ENCODE measurements around the gene FRYL. TPM values are rescaled to one million over a fixed set of nuclear protein-coding genes. Genes with fewer than 3 reads are reported as not detected.

Gene FRYL
- total RNA-seq, 1 experiment from 2014 or later, result 47.7 TPM

GRCh38 chr4:48564151-48564550 lies 215.9 kb downstream of the FRYL start:
- H3K36me3 ChIP-seq (ENCODE audit: control insufficient read depth in 1 of 2, insufficient read depth in 2 of 2, low read length in 2 of 2), result peaks cover 0 to 16% of the 10 kb centered on the region in 2 experiments; a peak in 2 of 4 replicates
- intact Hi-C loops (cut with micrococcal nuclease), result no loop called here

More at GRCh38 chr4:48564151-48564550, 215.9 kb downstream of the FRYL start:
- no peaks in the 10 kb centered on the region for H3K9me2 ChIP-seq (ENCODE audit: insufficient read depth)
- no peak overlapping the region for H2AFZ ChIP-seq (ENCODE audit: low read depth, low read length, poor library complexity, severe bottlenecking)
- ChIA-PET POLR2A (no interaction called here), RAD21 (ENCODE audit: low non-redundant PET in 1 of 2, low total read pairs in 2 of 2, uncharacterized antibody in 2 of 2, unreplicated experiment in 2 of 2) (no interaction called here), CTCF (no interaction called here)
- DNase-seq (ENCODE audit: low read depth, low spot score), result no peak
- H3K27me3 ChIP-seq (ENCODE audit: insufficient read depth, low read length), result no peaks in the 10 kb centered on the region
- no peak overlapping the region for H3K4me3 ChIP-seq (replicated peaks in 1 of 2; ENCODE audit: low read depth in 1 of 2, low read length in 2 of 2)
- H3K4me2 ChIP-seq (ENCODE audit: low read length), result no peak overlapping the region
- ATAC-seq, result no peak
- H4K20me1 ChIP-seq (ENCODE audit: insufficient read depth), result no peaks in the 10 kb centered on the region
- no peak overlapping the region for H3K27ac ChIP-seq (ENCODE audit: low read depth, low read length)
- TF ChIP-seq SRF (IDR thresholded peaks at IDR 0.05; ENCODE audit: low read depth) (no peak), EZH2 (IDR thresholded peaks at IDR 0.05) (no peak), SIN3A (IDR thresholded peaks at IDR 0.05; ENCODE audit: low read depth) (no peak), REST (IDR thresholded peaks at IDR 0.05; ENCODE audit: low read depth) (no peak), POLR2A (IDR thresholded peaks at IDR 0.05; ENCODE audit: borderline replicate concordance, extremely low read depth, insufficient read depth, insufficient read length) (no peak), POLR2AphosphoS5 (IDR thresholded peaks at IDR 0.05; ENCODE audit: low read depth, low read length) (no peak)
- no TSS peak for BruUV-seq (replicated peaks)
- no peaks in the 10 kb centered on the region for H3K4me1 ChIP-seq (ENCODE audit: control insufficient read depth in 1 of 2, insufficient read depth in 2 of 2, low read length in 2 of 2)
- no peaks in the 10 kb centered on the region for H3K9me3 ChIP-seq (ENCODE audit: control insufficient read depth in 1 of 2, insufficient read depth in 1 of 2, low read depth in 1 of 2, low read length in 2 of 2)
- H3K9ac ChIP-seq (ENCODE audit: low read length), result no peak overlapping the region
- H3K79me2 ChIP-seq (ENCODE audit: insufficient read depth, low read length), result no peaks in the 10 kb centered on the region

Data from HCT116 (cell line).